Posterior cingulate gyrus (tissue), 11 donors: ENCODE results near the gene CERS3.
A peak's percentile ranks its signal among the peaks of the same experiment; 100 is the strongest.

Source experiments
- DNase-seq, 10 donors: peaks; one replicate each; pipeline versions ENCODE4 v3.0.0 to v3.0.0-alpha.2; 2020 to 2021; ENCODE audit warnings: mixed read lengths in 3 of 10
- intact Hi-C: fragments of 100-400 bp; cut with DNase I; formaldehyde crosslinking; loops from one replicate; pipeline ENCODE4 v1.15.1; 2023

The CERS3 gene

DNA sequence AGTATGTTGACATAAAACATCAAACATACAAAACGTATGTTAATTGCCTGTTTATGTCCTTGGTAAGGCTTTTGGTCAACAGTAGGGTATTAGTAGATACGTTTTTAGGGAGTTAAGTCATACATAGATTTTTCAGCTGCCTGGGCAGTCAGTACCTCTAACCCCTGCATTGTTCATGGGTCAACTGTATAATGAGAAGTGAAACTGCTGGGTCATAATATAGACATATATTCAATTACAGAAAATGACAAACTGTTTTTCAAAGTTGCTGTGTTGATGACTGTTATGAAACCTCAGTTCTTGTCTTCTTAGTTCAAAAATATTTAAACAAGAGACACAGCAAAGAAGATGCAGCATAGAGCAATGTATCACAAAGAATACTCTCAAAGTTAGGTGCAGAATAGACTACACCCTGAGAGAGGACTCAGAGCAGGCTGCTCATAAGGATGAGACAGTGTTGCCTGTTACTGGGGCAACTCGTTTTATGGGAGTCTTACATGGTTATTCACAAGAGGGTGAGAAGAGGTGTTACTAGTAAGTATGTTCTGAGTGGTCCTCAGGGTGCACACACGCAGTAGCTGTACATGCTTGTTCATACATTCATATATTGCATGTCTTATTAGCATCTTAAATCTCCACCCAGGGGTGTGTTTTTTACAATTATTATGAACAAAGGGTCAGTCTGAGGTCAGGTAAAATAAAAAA is 133.9 kb downstream of the CERS3 start:
- no peak for DNase-seq
- intact Hi-C loops: no loop called here

DNA sequence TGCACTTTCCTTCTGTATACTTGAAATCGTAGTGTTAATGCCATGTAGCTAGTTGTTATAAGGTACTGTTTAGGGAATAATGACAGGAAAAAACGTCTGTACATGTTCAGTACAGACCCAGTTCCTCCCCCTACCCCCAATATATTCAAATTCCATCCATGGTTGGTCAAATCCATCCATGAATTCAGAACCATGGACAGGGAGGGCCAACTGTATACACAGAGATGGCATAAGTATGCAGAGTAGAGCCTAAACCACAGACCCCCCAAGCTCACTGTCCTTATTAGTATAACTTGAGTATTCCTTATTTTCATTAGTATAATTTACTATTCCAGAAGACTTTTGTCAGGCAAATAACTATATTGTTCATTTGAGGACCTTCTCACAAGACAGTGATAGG is 135.7 kb downstream of the CERS3 start:
- DNase-seq: no peak
- intact Hi-C loops: no loop called here

DNA sequence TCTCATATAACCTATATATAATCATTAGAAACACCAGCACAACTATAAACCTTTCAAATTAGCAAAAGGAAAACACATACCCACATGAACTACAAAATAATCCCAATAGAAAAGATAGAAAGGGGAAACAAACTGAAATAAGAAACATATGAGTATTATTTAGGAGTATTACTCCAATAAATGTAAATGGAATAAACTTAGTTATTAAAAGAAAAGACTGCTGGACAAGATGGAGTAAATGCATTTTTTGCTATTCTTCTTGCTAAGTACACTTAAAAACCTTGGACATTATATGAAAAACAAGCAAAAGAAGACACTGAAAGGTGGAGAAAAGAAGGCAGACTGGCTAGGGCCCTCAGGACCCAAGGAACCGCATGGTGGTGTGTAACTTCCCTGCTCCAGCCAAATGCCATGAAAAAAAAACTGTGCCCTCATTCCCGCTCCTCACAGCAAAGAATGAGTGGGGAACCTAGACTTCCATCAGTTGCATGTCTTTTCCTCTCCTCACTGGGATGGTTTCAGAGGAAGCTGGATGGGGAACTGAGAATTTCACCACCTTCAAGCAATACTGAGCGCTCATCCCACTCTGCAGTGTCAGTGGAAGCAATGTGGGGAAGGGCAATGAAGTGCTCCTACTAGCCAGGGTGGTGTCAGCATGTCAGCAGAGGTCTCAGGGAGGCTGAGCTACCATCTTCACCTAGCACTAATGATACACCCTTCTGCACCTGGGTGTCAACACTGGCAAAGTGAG is 143.3 kb downstream of the CERS3 start:
- DNase-seq: no peak
- intact Hi-C loops: no loop called here

DNA sequence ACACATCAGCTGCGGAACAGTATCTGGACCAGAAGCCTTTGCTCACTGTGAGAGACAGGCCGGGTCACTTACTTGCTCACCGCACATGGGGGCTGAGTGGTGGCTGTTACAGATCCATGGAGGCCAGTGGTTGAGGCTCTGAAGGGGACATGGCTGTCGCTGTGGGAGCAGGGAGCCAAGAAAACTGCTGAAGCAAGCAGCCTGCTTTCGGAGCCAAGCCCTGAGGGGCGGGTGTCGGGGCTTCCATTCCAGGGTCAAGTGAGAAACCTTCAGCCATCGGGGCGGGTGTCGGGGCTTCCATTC is 144.7 kb downstream of the CERS3 start:
- peak in 1 of 10 donors; percentile 47 for DNase-seq
- intact Hi-C loops: loop anchor here (5.0 kb wide), 1 partner anchor 42 kb away; the partner anchor contains the start of gene ADAMTS17

DNA sequence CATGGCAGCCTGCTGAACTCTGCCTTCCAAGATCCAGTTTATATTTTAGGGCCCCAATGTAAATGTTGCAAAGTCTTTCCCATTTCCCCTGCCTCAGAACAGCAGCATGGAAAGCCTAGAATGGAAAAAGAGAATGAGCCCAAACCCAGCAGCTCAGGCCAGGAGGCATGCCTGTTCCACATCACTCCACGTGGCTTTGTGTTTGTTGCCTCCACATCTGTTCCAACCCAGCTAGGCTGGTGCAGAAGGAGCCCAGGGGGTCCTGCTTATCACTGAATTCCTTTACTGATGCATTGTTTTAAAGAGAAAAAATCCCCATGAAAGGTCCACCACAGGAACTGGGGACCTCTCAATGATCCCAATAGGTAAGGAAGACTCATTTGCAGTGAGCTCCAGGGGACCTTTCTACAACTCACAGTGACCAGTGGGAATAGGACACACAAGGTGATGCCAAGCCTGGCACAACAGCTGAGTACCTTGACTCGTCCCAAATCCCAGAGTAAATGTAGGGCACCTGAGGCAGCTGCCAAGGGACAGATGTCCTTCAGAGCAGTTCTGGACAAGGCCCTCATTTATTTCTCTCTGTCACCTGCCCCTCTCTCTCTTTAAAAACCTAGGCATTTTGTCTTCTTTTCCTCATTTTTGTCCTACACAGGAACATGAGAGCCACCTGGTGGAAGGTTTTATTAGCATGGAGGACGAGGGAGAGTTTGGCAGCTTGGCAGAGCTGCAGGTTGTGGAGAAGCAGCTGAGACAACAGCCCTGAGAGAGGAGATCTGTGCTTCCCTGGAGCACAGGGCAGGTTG is 145.2 kb downstream of the CERS3 start:
- intact Hi-C loops: loop anchor here (5.0 kb wide), 1 partner anchor 41 kb away; the partner anchor contains the start of gene ADAMTS17
- DNase-seq: peak in 2 of 10 donors; percentile 3 to 58

DNA sequence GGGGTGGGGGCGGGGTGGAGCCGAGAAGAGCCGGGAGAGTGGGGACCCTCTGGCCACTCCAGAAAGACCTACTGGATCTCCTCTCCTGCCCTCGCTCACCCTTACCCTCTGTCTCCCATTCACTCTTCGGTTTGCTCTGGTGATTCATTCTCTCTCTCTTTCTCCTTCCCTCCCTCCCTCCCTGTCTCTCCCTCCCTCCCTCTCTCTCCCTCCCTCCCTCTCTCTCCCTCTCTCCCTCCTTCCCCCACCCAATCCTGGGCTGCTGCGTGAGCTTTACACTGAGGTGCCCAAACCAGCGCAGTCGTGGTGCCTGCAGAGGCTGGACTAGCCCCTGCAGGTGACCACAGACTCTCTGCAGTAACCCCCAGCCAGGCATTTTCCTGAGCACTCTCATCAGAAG is 154.8 kb downstream of the CERS3 start:
- intact Hi-C loops: no loop called here
- no peak for DNase-seq

DNA sequence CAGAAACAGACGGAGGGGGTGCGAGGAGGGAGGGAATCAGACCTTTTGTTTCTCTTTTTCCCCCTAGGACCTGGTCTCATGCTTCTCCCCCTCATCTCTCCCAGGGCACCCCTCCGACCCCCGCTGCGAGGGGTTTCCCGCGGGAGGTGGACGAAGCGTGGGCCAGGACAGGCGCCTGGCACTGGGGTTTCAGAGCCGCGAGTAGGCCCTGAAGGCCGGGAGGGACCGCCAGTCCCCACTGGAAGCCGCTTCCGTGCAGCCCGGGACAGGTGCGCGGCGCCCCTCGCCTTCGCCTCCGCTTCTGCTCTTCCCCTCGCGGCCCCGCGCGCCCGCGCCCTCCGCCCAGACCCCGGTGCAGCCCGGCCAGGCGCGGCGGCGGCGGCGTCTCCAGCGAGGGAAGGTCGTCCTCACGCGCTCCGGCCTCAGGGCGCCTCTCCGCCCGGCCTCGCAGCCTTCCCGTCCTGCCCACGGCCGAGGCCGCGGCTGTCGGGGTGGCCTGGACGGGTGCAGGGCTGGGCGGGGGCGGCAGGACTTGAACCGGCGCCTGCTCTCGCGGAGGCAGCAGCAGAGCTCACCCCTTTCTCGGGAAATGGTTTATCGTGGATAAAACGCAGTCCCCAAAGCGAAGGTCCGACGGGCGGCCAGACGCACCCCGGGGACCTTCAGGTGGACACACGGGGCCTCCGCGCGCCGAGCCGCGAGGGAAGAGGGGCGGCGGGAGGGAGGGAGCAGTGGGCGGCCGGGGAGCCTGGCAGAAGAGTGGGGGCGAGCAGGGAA is 155.4 kb downstream of the CERS3 start:
- no peak for DNase-seq
- intact Hi-C loops: no loop called here

DNA sequence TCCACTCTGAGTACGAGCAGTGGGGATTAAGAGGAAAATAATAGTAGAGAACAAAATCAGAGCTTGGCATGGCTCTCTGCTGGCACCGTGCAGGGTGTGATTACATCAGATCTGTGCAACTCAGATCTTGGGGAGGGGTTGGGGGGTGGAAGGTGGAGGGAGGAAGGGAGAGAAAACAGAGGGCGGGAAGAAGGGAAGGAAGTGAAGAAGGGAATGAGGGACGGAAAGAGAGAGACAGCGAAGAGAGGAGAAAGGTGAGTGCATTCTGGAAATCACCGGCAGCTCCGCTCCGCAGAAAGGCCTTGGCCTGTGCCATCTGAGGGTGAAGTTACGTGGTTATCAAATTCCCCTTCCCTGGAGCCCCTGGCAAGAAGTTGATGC is 156.0 kb downstream of the CERS3 start:
- no peak for DNase-seq
- intact Hi-C loops: no loop called here

DNA sequence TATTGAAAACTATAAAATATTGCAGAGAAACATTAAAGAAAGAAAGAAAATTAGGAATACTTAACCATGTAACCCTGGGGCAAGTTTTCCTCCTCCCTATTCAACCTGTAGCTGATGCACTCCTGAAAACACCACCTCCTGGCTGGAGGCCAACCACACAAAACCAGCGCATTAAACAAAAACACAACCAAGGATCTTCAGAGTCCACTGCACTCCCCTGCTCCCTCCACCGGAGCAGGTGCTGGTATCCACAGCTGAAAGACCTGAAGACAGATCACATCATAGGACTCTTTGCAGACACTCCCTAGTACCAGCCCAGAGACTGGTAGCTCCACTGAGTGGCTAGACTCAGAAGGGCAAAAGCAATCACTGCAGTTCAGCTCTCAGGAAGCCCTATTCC is 173.4 kb downstream of the CERS3 start:
- DNase-seq: no peak
- intact Hi-C loops: no loop called here

DNA sequence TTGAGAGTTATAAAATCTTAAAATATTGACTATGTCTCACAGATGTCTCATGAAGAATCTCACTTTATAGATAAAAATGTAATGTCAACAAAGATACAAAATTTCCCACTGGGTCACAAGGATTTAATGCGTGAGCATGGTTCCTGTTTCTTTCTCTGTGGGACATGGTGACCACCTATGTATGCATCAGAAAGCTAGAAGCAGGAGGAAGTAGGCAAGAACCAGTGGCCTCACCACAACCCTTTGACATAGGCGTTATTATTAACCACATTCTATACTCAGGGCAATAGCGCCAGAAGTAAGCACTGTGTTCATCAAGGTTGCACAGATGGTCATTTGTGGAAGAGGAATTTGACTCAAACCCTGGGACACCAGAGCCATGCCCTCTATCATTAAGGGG is 175.3 kb downstream of the CERS3 start:
- intact Hi-C loops: no loop called here
- no peak for DNase-seq

DNA sequence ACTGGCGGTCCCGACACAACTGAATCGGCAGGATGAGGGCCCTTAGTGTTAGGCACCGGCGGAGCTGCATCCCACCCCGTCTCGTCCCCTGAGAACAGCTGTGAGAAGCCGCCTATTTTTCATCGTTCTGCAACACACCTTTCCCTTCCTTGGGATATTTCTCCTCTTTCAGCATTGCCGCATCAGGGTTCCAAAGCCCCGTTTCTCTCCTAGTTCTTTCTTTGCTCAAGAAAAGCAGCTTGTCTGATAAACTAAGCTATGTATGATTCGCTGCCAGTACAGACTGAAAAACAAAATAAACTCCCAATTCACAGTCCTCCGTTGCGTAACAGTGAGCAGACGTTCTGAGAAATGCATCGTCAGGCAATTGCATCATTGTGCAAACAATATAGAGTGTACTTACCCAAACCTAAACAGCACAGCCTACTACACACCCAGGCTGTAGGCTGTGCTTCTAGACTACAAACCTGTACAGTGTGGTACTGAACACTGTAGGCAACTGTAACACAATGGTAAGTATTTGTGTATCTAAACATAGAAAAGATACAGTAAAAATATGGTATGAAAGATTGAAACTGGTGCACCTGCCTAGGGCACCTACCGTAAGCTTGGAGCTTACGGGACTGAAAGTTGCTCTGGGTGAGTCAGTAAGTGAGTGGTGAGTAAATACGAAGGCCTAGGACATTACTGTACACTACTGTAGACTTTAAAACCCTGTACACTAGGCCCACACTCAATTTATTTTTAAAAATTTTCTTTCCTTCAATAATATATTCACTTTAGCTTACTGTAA is 178.1 kb downstream of the CERS3 start:
- no peak for DNase-seq
- intact Hi-C loops: loop anchor here (1.0 kb wide), 3 partner anchors 8 to 252 kb away; partner anchors contain the start of genes ASB7 and LINS1
